ENCODE results near the gene C17orf58. TPM values are rescaled to one million over a fixed set of nuclear protein-coding genes. Genes with fewer than 3 reads are reported as not detected.
A peak's percentile ranks its signal among the peaks of the same experiment; 100 is the strongest.

C17orf58 gene
- total and polyA plus RNA-seq, 9 of the 15 experiments (the other 6 are each of a cell fraction or from before 2014, with no cell fraction given): 8.6 to 37.4 (median 27.6) TPM

DNA sequence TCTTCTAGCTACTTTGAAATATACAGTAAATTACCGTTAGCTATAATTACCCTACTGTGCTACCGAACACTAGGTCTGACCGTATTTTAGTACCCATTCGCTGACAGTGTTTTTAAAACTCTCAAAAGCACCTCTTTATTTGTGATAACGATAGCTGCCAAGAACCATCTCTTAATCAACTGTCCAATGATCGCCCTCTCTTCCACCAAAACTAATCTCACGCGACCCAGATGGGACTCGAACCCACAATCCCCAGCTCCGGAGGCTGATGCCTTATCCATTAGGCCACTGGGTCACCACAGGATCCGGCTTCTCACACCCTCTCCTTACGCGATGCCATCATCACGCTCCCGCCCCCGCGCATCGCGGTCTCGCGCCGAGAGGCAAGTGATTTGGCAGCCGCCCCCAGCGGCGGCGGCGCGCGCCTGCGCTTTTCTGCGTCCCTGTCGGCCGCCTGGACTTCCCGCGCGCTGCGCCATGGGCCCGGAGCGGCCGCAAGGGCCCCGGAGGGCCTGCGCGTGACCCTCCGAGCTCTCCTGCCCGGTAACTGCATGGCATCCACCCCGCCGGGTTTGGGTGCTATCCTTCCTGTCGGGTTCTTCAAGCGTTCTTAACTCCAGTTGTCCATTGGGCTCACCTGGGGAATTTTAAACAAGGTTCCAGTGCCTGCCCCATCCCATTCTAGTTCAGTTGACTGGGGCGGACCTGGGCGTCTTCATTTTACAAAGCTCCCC is 23.6 kb upstream of the C17orf58 start (continued):
- peak; percentile 92 for TF ChIP-seq FIP1L1 (IDR thresholded peaks at IDR 0.05; ENCODE audit: low read depth, low read length, poor library complexity, severe bottlenecking)
- TF ChIP-seq GABPB2 (CRISPR knock-in tag; conservative IDR thresholded peaks at IDR 0.05): no peak
- TF ChIP-seq MLLT1 (IDR thresholded peaks at IDR 0.05): peak; percentile 11 to 77; a peak in 2 of 4 replicates
- TF ChIP-seq RERE (CRISPR knock-in tag; IDR thresholded peaks at IDR 0.05; ENCODE audit: borderline replicate concordance): no peak
- TF ChIP-seq JUN (IDR thresholded peaks at IDR 0.05; ENCODE audit: borderline replicate concordance, low read depth, low read length): peak; percentile 71; the same call in 1 of the 2 replicates
- no peak for TF ChIP-seq JUN (CRISPR knock-in tag; IDR thresholded peaks at IDR 0.05; ENCODE audit: borderline replicate concordance)
- no peak for TF ChIP-seq E4F1 (CRISPR knock-in tag; IDR thresholded peaks at IDR 0.05; ENCODE audit: borderline replicate concordance)
- no peak for TF ChIP-seq ATF4 (CRISPR knock-in tag; IDR thresholded peaks at IDR 0.05)
- no peak for TF ChIP-seq ZNF780A (CRISPR knock-in tag; IDR thresholded peaks at IDR 0.05)
- TF ChIP-seq TEAD1 (CRISPR knock-in tag; IDR thresholded peaks at IDR 0.05): peak in 1 of 2 experiments; percentile 79; a peak in 1 of 4 replicates
- no peak for TF ChIP-seq ETS2 (tag; IDR thresholded peaks at IDR 0.05; ENCODE audit: borderline replicate concordance, poor library complexity, severe bottlenecking)
- TF ChIP-seq ZNF785 (CRISPR knock-in tag; IDR thresholded peaks at IDR 0.05): no peak
- TF ChIP-seq, protein P1, sequence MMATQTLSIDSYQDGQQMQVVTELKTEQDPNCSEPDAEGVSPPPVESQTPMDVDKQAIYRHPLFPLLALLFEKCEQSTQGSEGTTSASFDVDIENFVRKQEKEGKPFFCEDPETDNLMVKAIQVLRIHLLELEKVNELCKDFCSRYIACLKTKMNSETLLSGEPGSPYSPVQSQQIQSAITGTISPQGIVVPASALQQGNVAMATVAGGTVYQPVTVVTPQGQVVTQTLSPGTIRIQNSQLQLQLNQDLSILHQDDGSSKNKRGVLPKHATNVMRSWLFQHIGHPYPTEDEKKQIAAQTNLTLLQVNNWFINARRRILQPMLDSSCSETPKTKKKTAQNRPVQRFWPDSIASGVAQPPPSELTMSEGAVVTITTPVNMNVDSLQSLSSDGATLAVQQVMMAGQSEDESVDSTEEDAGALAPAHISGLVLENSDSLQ (IDR thresholded peaks at IDR 0.05): peak; percentile 69
